Raji (cell line): ENCODE measurements around the gene IGF1R.

Experiments
- POLR2A ChIP-seq: IDR thresholded peaks from 2 replicates; pipeline ENCODE4 v1.6.1; 2011; ENCODE audit warnings: low read depth, low read length, control low read depth; ENCODE audit not compliant: insufficient read depth

The IGF1R gene

DNA sequence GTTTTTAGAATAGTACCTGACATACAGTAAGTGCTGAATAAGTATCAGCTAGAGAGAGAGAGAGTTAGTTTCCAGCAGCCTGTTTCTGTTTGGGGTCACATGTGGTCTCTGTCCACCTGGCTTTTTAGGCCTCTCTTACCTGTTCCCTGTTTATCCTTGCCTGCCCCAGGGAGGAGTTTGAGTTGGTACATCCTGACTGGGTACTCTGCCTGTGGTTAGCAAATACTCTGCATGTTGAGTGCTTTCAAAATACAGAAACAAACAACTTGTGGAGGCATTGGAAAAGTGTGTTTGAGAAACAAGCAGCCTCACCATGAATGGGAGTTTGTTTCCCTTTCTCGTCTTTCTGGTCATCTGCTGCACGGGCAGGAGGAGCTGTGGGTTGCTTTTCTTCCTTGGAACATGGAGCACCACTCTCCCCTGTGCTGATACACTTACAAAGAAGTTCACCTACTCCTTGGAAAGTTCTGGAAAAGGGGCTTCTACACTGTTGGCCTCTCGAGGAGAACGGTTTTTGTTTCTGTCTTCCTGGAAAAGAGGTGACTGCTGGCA, 193.2 kb downstream of the IGF1R start:
- no peak for TF ChIP-seq POLR2A

DNA sequence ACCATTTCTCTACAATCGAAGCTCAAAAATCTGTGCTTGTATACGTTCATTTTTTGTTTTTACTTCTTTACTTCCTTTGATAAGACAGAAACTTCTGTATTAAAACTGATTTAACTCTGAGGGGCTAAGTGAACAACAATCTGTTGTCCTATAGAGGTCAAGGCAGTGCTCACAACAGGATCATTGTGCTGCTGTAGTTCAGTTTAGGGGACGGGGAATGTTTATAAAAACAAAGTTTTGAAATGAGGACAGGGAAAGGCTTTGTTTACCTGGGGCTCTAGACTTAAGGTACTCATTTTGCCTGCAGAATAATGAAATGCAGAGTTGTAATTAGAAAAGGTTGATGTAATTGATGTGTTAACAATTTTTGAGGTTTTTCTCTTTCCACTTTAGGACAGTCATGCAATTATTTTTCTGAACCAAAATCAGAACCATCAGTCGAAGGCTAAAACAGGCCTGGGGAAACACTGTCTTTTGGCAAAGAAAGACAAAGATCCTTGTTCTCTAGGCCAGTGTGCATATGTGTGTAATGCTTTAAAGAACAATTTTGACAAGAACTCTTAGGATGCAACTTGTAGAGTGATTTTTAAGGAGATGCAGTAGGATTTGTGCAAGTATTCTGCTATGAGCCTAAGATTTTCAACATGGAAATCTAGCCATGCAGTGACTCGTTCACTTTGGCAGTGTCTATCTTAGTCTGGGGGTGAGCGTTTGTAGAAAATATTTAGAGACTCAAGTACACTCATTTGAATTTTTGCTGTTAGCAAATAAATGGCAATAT, 194.0 kb downstream of the IGF1R start:
- no peak for TF ChIP-seq POLR2A

DNA sequence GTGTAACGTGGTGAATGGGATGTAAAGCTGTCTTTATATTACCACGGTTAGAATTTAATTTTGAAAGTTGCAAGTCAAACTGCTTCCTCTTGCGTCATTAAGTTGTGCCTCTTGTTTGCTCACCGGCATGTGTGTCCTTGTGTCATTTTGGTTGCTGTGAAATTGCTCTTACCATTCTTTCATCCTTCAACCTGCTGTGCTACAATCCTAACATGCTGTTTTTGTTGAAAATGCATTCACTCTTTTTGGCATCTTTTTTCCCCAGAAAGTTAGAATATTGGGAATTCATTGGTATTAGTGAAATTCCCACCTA, 194.6 kb downstream of the IGF1R start:
- TF ChIP-seq POLR2A: no peak

DNA sequence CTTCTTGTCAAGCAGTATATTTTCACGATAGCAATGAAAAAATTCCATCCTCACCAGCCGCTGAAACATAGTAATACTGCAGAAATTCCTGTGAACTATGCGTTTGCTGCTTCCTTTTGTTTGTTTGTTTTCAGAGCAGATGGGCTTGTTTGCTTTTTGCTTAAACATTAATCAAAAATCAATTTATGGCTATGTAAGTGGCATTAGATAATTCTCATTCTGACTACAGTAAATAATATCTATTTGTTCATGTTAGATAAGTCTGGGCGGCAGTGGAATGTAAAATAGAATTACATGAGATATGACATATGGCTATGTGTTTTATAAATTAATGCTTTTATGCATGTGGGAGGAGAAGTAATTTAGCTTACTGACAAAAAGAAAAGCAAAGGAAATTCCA, 195.5 kb downstream of the IGF1R start:
- TF ChIP-seq POLR2A: no peak

DNA sequence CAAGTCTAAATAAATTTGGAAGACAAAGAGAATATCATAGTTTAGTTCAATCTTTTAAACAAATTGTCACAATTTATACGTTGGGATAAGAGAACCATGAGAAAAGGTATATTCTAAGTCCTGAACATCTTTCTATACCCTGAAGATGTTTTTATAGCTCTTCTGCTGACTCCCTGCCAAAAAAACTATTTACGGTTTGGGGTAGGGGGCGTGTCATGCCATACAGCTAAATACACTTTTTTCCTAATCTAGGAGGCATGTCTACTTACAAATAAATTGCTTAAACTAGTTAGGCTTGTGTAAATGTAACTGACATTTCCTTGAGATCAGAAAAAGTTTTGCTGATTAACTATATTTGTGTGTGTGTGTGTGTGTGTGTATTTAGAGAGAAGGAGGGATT, 195.9 kb downstream of the IGF1R start:
- no peak for TF ChIP-seq POLR2A

DNA sequence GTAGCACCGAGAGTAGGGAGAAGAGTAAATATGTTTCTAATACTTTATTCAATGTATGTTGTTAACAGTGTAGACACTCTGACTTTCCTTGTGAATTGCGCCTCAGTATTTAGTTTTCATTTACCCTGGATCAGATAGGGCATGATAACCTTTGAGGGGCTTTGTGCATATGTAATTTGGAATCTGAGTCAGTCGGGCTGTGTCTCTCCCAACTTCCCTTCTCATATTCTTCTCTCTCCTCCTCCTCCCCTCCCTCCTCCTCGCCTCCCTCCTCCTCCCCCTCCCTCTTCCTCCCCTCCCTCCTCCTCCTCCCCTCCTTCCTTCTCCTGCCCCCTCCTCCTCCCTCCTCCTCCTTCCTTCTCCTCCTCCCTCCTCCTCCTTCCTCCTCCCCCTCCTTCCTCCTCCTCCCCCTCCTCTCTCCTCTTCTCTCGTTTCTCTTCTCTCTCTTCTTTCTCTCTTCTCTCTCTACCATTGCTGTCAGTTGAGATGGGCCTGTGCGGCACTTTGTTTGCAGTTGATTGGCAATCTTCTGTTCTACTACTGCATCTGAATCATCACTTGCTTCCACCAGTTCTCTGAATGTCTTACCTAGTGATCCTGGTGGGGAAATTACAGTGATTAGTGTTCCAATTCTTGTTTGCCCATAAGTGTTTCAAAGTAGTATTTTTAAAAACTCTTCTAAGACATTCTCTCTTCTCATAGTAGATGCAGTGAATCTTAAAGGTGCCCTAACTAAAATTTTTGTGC, 197.0 kb downstream of the IGF1R start:
- no peak for TF ChIP-seq POLR2A

DNA sequence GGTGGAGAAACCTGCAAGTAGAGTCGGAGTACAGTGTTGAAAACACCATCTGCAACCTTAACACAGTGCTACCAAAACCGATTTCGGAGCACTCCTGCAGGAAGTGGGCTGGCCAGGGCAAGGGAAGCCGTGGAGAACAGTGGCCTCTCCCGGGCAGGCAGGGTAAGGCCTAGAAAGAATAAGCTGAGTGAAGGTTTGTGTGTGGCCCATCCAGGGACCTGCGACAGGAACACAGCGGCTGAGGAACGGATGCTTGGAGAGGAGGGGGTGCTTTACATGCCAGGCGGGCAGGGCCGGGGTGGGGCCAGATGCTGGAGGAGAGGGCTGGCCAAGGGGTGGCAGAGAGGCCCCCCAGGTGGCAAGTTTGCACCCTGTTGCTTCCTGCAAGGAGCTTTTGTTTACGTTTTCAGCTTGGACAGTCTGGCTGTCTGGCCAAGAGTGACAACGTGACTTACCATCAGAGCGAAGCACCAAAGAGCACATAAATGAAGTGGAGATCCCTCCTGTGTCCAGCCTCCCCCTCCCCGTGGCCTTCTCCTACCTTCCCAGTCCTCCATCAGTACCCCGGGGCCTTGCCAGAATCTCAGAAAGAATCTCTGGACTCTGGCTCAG, 202.7 kb downstream of the IGF1R start:
- TF ChIP-seq POLR2A: no peak

DNA sequence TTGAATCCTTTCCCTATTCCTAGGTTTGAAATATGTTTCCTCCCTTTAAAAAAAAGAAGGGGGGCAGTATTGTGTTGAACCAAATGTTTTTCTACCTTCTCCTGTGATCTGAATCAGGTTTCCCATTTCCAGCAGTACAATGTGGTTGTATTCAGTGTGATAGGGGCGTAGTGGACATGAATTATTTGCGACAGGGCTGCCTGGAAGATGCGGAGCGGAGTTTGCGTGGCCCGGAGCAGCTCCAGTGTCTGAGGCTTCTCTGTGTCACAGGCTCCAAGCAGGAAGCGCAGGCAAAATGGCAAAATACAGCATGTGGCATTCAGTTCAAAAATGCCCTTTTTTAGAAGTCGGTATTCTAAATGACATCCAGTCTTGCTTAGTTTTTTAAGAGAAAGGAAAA, 204.8 kb downstream of the IGF1R start:
- TF ChIP-seq POLR2A: peak; percentile 59

DNA sequence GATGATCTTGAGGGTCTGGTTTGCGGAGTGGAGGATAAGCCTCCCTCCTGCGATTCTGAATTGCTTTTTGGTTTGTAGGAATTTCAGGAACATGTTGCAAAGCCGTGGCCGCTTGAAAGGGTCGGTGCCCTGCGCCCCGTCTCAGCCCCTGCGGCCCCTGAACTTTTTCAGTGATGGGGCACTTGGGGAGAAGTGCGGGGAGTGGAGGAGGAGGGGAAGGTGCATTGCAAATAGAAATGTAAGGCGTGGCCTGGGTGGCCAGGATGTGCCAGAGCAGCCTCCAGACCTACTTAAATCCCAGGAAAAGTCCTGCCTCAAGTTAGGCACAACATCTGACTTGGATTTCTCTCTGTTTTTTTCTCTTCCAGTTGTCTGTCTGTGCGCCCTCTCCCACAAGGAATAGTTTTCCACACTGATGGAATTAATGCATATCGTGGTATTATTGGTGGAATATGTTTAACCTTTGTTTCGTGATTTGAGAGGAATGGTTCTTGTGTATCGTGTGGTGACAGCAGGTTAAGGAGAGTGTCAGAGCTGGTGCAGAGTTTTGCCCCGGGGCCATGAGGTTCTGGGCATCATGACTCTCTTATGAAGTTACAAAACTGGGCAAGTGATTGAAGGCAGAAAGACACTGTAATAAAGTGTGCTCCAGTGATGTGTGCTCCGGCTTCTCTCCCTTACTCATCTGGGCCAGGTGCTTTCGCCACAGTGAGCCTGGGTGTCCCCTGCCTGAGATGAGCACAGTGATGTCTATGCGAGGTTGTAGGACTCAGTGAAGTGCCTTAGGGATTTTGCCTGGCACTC, 205.5 kb downstream of the IGF1R start:
- no peak for TF ChIP-seq POLR2A

DNA sequence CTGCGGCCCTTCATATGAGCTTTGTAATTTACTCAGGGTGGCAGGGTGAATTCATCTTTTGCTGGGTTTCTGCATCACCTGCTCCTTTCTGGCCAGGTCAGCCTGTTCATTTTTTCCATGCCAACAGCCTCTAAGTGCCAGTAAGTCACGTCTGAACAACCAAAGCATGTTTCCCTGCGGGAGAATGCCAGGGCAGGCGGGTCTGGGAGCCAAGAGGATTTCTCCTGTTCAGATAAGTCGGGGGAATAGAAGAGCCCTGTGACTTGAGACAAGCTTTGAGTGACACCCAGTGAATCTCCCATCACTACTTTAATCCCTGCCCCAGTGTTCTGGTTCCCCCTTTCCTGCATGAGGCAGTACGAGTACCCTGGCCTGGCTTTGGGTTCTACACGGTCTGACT, 206.2 kb downstream of the IGF1R start:
- no peak for TF ChIP-seq POLR2A

DNA sequence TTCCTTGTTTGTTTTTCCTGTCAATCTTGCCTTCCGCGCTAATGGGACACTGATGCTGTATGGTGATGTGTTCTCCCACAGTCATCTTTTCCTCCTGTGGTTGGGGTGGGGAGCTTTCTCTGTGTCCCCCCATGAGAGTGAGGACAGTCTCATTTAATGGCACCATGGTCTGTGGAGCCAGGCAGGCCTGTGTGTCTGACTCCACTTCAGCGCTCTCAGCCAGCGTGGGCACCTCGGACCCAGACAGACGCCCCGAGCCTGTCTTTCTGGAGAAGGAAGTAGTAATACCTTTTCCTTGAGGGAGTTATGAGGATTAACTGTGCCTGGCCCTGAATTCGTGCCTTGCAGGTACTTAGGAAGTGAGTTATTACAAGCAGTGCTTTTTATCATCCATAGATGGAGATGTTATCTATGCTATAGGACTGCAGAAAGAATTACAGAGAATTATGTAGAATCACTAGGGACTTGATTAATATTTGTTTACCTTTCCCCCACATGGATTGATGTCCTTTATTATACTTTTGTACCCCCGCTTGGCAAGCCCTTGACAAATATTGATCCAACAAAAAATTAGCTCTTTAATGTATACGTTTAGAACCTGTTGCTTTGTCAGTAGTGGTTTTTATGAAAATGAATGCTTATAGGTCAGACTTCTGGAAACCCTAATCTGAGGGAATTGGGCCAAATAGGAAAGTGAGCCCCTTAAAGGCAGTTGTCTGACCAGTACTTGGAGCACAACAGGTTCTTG, 206.9 kb downstream of the IGF1R start:
- TF ChIP-seq POLR2A: no peak

DNA sequence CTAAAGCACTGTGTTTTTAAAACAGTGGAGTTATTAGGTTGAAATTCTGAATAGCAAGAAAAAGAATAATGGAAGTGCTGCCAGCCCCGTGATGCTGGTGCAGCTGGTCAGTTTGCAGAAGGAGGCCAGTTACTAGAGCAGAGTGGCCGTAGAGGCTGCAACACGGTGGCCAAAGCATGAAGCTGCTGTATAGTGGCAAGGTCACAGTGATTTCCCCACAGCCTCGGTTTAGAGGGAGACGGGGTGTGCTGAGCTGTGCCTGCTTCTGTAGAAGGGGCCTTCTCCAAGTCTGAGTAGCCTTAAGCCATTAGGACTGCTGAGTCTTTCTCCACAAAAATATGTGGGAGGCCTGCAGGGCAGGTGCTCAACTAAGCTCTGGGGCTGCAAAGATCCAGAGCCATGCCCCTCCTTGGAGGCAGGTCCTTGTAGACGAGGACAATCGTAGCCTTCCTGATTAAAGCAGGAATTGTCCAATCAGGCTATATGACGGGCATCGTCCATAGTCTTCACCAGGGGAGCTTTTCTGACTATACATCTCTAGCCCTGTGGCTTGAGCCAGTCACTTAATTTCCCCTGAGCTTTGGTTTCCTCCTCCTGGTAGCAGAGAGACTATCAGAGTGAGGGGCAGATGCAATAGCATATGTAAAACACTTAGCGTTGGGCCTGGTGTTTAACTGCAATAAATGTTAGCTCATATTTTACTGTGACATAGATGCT, 207.6 kb downstream of the IGF1R start:
- TF ChIP-seq POLR2A: no peak

DNA sequence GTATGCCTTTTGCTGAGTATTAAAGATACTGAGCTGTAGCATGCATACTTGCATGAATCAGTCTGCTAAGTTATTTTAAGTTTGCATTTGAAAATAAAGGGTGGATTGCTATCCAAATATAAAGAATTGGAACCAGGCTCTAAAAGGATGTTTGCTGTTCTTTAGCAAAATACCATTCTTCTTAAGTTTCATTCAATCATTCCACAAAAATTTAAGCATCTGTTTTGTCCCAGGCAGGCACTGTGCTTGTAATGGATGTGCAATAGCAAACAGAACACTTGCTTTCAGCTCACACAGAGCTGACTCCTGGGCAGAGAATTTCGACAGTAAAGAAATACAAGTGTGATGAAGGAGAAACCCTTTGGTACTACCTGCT, 208.2 kb downstream of the IGF1R start:
- no peak for TF ChIP-seq POLR2A

DNA sequence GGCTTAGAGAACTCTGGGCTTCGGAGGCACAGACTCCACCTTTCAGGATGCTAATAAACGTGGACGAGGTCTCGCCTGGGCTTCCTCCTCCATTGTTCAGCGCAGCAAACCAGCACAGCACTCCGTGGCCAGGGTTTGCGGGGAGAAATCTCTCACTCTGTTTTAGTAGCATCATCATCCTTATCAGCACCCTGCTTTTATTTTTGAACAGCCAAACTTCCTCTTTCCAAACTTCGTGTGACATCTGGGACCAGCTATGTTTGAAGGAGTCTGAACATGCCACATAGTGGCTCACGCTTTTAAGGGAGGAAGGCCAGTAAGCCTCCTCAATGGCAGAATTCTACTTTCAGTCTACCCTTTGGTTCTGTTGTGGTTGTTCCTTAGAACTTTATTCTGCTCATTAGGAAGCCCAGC, 210.3 kb downstream of the IGF1R start:
- no peak for TF ChIP-seq POLR2A
